Panc1 (cell line): ENCODE results near the gene MYL5. TPM values are rescaled to one million over a fixed set of nuclear protein-coding genes. Genes with fewer than 3 reads are reported as not detected.

Experiments used
- ATAC-seq: fragments of 200-7000 bp; cut with Tn5 transposase; 2 replicates; pipeline ENCODE4 v1.9.1; 2020; ENCODE audit warnings: mild to moderate bottlenecking, moderate library complexity
- BruUV-seq: library from RNA; stranded (reverse); fragments of 400-500 nt; replicated peaks from 2 replicates; lab custom pipeline; 2021; lab: Mats Ljungman, UMichigan
- CTCF ChIA-PET: fragments of 300-600 bp; sonication (Branson Sonifier 250); formaldehyde crosslinking; loops from one replicate; lab custom pipeline; 2022; ENCODE audit warnings: antibody characterized with exemption; lab: Charles Lee
- POLR2A ChIA-PET: fragments of 300-600 bp; sonication (Branson Sonifier 250); formaldehyde crosslinking; loops from one replicate; lab custom pipeline; 2022; ENCODE audit warnings: antibody characterized with exemption; lab: Charles Lee
- DNase-seq: peaks from one replicate; pipeline ENCODE4 v3.0.0-alpha.2; 2010; ENCODE audit warnings: low read depth, low spot score
- H3K27ac ChIP-seq: 2 replicates; pipeline ENCODE4 v1.5.1; 2011; ENCODE audit warnings: mild to moderate bottlenecking, low read length, inconsistent platforms
- H3K27me3 ChIP-seq: fragments of 200-500 bp; sonication (Bioruptor generic); 2 replicates; pipeline ENCODE4 v1.6.0; 2014; ENCODE audit warnings: low read length, inconsistent platforms; ENCODE audit not compliant: control insufficient read depth, insufficient read depth
- H3K36me3 ChIP-seq: fragments of 200-500 bp; sonication (Bioruptor generic); 2 replicates; pipeline ENCODE4 v1.5.1; 2014; ENCODE audit warnings: inconsistent platforms, mild to moderate bottlenecking, low read length, moderate library complexity; ENCODE audit not compliant: control insufficient read depth, insufficient read depth
- H3K4me1 ChIP-seq: 2 replicates; pipeline ENCODE4 v1.5.1; 2011; ENCODE audit warnings: inconsistent platforms, mild to moderate bottlenecking, low read length, moderate library complexity; ENCODE audit not compliant: control insufficient read depth, insufficient read depth
- H3K4me3 ChIP-seq, 2 experiments: 2 replicates each; pipeline ENCODE4 v1.5.1; 2011 to 2012; ENCODE audit warnings: low read depth in 2 of 2, low read length in 2 of 2, mild to moderate bottlenecking in 2 of 2, inconsistent platforms in 1 of 2, moderate library complexity in 1 of 2
- H3K9me3 ChIP-seq: fragments of 200-500 bp; sonication (Bioruptor generic); 2 replicates; pipeline ENCODE4 v1.5.1; 2014; ENCODE audit warnings: low read depth, mild to moderate bottlenecking, inconsistent platforms, low read length, moderate library complexity; ENCODE audit not compliant: control insufficient read depth, insufficient read depth
- CTCF ChIP-seq: fragments of 450-650 bp; IDR thresholded peaks from 2 replicates; pipeline ENCODE4 v1.5.1; 2017; ENCODE audit warnings: mild to moderate bottlenecking
- POLR2AphosphoS5 ChIP-seq: IDR thresholded peaks from 2 replicates; pipeline ENCODE4 v1.6.1; 2012; ENCODE audit warnings: mild to moderate bottlenecking, low read depth, low read length, moderate library complexity
- SIN3A ChIP-seq: IDR thresholded peaks from 2 replicates; pipeline ENCODE4 v1.6.1; 2012; ENCODE audit warnings: low read depth, mild to moderate bottlenecking, low read length, moderate library complexity, borderline replicate concordance; ENCODE audit not compliant: insufficient read depth
- TCF7L2 ChIP-seq: IDR thresholded peaks from 2 replicates; pipeline ENCODE4 v1.6.1; 2011; ENCODE audit warnings: mild to moderate bottlenecking, low read depth, low read length, inconsistent platforms
- in situ Hi-C: cut with HindIII; loops from 2 replicates; pipeline ENCODE4 v1.10.0; 2016; ENCODE audit warnings: low sequenced_read_pairs, low pct_unique_long_range_greater_than_20kb
- intact Hi-C: fragments of 100-400 bp; cut with micrococcal nuclease; formaldehyde crosslinking; loops from one replicate; pipeline ENCODE4 v1.10.0; 2022; ENCODE audit not compliant: unreplicated experiment
- total RNA-seq: library from RNA; stranded (reverse); gene quantifications from one replicate; pipeline ENCODE4 v1.2.1, GENCODE V29; 2021; ENCODE audit not compliant: unreplicated experiment
- TF ChIP-seq, protein P1 (sequence below), 2 experiments: IDR thresholded peaks; 2 replicates each; pipeline ENCODE4 v1.6.1; 2011 to 2012; ENCODE audit warnings: low read depth in 2 of 2, control low read depth in 1 of 2, low read length in 1 of 2, mild to moderate bottlenecking in 1 of 2, moderate library complexity in 1 of 2; ENCODE audit not compliant: insufficient read depth in 1 of 2

Gene MYL5
- total RNA-seq, 1 experiment from 2014 or later, result 12.0 TPM

DNA sequence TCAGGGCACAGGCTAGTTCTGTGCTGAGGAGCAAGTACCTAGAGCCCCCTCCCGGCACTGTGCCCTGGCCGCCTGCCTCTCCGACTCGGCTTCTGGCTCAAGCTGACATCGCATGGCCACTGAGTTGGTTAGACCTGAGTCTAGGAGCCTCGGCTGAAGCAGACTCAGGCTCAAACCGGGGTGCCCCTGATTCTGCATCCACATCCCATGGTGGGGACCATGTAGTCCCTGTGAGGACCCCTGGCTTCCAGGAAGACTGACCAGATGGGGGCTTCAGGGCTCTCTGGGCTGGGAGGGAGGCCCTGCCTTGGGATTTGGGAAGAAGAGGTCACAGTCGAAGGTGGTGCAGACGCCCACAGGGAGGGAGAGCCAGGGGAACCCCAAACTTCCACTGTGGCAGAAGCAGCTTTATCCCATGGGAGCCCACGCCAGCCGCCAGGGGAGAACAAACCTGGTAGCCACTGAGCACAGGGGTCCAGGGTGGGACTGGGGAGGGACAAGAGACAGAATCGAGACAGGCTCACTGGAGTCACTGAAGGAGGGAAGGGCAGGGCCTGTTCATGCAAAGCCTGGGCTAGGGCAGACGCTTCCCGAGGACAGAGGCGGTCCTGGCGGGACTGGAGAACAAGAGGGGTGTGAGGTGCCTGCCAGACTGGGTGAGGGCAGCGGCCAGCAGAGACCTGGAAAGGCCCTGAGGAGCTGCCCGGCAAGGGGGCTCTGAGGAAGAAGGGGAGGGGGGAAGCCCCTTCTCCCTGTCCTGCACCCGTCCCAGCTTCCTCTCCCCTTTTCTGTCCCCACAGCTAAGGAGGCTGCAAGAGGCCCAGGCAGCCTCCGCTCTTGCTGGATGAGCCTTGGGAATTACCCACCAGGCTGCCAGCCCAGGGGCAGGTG lies 47.9 kb upstream of the MYL5 start:
- Histone ChIP-seq H3K4me3 (no peak overlapping the region), H3K9me3 (no peaks in the 10 kb centered on the region), H3K27me3 (no peaks in the 10 kb centered on the region), H3K27ac (no peak overlapping the region), H3K36me3 (no peaks in the 10 kb centered on the region), H3K4me1 (no peaks in the 10 kb centered on the region)
- in situ Hi-C loops, result no loop called here
- no peak for DNase-seq
- CTCF ChIA-PET, result interaction anchor here (0.7 kb wide), 1 partner anchor 24 kb away, joined by 4 read pairs; no protein-coding TSS in a partner anchor
- POLR2A ChIA-PET, result no interaction called here
- 0 out of 2 replicates have a peak, but pooled peaks have one; percentile 27 for ATAC-seq
- no TSS peak for BruUV-seq
- intact Hi-C loops, result no loop called here
- TF ChIP-seq SIN3A (no peak), CTCF (no peak), TCF7L2 (no peak), POLR2AphosphoS5 (no peak)
- TF ChIP-seq, protein P1, sequence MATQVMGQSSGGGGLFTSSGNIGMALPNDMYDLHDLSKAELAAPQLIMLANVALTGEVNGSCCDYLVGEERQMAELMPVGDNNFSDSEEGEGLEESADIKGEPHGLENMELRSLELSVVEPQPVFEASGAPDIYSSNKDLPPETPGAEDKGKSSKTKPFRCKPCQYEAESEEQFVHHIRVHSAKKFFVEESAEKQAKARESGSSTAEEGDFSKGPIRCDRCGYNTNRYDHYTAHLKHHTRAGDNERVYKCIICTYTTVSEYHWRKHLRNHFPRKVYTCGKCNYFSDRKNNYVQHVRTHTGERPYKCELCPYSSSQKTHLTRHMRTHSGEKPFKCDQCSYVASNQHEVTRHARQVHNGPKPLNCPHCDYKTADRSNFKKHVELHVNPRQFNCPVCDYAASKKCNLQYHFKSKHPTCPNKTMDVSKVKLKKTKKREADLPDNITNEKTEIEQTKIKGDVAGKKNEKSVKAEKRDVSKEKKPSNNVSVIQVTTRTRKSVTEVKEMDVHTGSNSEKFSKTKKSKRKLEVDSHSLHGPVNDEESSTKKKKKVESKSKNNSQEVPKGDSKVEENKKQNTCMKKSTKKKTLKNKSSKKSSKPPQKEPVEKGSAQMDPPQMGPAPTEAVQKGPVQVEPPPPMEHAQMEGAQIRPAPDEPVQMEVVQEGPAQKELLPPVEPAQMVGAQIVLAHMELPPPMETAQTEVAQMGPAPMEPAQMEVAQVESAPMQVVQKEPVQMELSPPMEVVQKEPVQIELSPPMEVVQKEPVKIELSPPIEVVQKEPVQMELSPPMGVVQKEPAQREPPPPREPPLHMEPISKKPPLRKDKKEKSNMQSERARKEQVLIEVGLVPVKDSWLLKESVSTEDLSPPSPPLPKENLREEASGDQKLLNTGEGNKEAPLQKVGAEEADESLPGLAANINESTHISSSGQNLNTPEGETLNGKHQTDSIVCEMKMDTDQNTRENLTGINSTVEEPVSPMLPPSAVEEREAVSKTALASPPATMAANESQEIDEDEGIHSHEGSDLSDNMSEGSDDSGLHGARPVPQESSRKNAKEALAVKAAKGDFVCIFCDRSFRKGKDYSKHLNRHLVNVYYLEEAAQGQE (IDR thresholded peaks at IDR 0.05; ENCODE audit: insufficient read depth in 1 of 2, low read depth in 2 of 2, low read length in 1 of 2), result no peak

- intact Hi-C loops, result no loop called here
- TF ChIP-seq CTCF, result no peak
- no peak for TF ChIP-seq POLR2AphosphoS5
- TF ChIP-seq TCF7L2, result no peak
- Histone ChIP-seq H3K9me3 (no peaks in the 10 kb centered on the region), H3K27ac (no peak overlapping the region), H3K4me3 (no peak overlapping the region), H3K4me1 (no peaks in the 10 kb centered on the region), H3K27me3 (no peaks in the 10 kb centered on the region), H3K36me3 (no peaks in the 10 kb centered on the region)
- ChIA-PET POLR2A (no interaction called here), CTCF (no interaction called here)
- ATAC-seq, result no peak
- no peak for DNase-seq
- in situ Hi-C loops, result no loop called here
- BruUV-seq, result no TSS peak
These were observed 46.8 kb upstream of the MYL5 start for GRCh38 chr4:627347-628125.
